Coronary artery (tissue), 2 donors: ENCODE data around the gene SYT14.
"Not testable (repeated sequence)": the region's sequence is repeated elsewhere in the genome, so short reads cannot be mapped to it uniquely, and the experiment has no call there.

Source experiments
- DNase-seq: peaks from one replicate; pipeline ENCODE4 v3.0.0-alpha.2; 2017; ENCODE audit warnings: low spot score
- H3K27ac ChIP-seq, 2 donors: fragments of 200-600 bp; sonication (generic); one replicate each; pipeline ENCODE4 v1.5.1; 2016 to 2019
- H3K4me3 ChIP-seq: fragments of 200-600 bp; sonication (generic); 2 replicates; pipeline ENCODE4 v1.5.1; 2016; ENCODE audit warnings: mild to moderate bottlenecking, moderate library complexity
- TF ChIP-seq, protein P1 (sequence below): fragments of 200-600 bp; sonication (generic); IDR thresholded peaks from one replicate; pipeline ENCODE4 v1.5.1; 2019; ENCODE audit warnings: antibody characterized with exemption

The SYT14 gene

DNA sequence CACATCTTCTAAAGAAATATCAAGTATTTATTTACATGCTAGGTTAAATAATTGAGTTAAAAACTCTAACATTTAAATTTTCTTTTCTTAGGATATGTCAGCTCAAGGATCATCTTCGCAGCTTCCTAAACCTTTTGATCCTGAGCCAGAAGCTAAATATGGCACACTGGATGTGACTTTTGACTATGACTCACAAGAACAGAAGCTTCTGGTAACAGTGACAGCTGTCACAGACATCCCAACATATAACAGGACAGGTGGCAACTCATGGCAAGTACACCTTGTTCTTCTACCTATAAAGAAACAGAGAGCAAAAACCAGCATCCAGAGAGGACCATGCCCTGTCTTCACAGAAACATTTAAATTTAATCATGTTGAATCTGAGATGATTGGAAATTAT, 161.9 kb downstream of the SYT14 start:
- TF ChIP-seq, protein P1, sequence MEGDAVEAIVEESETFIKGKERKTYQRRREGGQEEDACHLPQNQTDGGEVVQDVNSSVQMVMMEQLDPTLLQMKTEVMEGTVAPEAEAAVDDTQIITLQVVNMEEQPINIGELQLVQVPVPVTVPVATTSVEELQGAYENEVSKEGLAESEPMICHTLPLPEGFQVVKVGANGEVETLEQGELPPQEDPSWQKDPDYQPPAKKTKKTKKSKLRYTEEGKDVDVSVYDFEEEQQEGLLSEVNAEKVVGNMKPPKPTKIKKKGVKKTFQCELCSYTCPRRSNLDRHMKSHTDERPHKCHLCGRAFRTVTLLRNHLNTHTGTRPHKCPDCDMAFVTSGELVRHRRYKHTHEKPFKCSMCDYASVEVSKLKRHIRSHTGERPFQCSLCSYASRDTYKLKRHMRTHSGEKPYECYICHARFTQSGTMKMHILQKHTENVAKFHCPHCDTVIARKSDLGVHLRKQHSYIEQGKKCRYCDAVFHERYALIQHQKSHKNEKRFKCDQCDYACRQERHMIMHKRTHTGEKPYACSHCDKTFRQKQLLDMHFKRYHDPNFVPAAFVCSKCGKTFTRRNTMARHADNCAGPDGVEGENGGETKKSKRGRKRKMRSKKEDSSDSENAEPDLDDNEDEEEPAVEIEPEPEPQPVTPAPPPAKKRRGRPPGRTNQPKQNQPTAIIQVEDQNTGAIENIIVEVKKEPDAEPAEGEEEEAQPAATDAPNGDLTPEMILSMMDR = no peak
- Histone ChIP-seq H3K4me3 (no peak overlapping the region), H3K27ac (no peak overlapping the region)
- no peak for DNase-seq

DNA sequence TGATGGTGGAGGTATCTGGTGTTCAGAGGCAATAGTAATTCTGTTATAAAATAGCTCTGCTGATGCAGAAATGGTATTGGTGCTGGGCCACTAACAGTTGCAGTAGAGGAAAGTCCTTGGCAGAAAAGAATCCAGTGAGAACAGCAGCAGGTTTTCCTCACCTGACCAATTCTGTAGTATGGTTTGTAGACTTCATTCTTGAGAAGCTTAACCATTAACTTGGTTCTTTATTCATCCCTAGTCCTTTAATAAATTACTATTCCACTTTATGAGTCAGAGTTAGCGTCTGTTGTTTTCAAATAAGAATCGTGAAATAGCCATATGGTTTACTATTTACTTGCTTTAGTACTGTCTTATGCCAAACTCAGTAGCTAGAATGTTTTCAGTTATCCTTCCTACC, 166.1 kb downstream of the SYT14 start:
- Histone ChIP-seq H3K4me3 (no peak overlapping the region), H3K27ac (no peak overlapping the region)
- DNase-seq = no peak
- TF ChIP-seq, protein P1 = no peak

DNA sequence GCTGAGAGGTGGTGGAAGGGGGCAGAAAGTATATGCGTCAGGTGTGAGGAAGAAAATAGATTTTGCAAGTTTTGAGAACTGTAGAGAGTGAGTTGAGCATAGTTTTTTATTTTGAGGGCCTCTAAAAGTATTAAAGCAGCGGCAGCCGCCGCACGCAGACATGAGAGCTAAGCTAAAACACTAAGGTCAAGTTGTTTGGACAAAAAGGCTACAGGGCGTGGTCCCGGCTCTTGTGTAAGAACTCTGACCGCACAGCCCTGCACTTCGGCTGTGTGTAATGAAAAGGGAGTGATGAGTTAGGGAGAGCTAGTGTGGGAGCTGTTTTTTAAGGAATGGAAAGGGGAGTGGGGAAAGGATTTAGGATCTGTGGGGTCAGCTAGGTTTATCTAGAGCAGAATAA, 174.9 kb downstream of the SYT14 start:
- not testable (repeated sequence) for H3K4me3 ChIP-seq, DNase-seq, H3K27ac ChIP-seq

GRCh38 chr1:210117198-210117597, 179.2 kb downstream of the SYT14 start:
- no peak overlapping the region for H3K27ac ChIP-seq
- no peak overlapping the region for H3K4me3 ChIP-seq
- TF ChIP-seq, protein P1 = no peak
- no peak for DNase-seq

DNA sequence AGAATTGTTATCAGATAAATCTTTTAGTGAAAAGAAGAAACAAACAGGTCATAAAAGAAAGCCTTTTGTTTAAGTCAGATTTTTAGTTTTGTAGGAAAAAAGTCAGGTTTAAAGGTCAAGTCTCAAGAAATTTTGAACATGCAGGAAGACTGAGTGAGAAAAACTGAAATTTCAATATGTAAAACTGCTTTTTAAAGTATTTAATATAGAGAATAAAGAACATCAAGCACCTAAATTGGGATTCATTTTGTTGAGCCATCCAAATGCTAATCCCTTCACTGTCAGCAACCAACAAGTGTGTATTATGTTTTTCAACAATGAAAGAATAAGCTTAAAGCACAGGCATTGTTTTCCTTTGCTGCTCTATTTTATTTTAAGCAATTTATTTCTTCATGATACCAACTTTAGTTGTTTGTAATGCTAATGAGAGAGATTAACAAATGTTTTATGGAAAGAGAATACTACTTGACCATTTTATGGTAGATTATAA, 179.7 kb downstream of the SYT14 start:
- TF ChIP-seq, protein P1 = no peak
- H3K27ac ChIP-seq = no peak overlapping the region
- no peak for DNase-seq
- no peak overlapping the region for H3K4me3 ChIP-seq

- DNase-seq = no peak
- H3K27ac ChIP-seq = no peak overlapping the region
- no peak overlapping the region for H3K4me3 ChIP-seq
- TF ChIP-seq, protein P1 = no peak
Observed at GRCh38 chr1:210123383-210123782, 185.4 kb downstream of the SYT14 start.

DNA sequence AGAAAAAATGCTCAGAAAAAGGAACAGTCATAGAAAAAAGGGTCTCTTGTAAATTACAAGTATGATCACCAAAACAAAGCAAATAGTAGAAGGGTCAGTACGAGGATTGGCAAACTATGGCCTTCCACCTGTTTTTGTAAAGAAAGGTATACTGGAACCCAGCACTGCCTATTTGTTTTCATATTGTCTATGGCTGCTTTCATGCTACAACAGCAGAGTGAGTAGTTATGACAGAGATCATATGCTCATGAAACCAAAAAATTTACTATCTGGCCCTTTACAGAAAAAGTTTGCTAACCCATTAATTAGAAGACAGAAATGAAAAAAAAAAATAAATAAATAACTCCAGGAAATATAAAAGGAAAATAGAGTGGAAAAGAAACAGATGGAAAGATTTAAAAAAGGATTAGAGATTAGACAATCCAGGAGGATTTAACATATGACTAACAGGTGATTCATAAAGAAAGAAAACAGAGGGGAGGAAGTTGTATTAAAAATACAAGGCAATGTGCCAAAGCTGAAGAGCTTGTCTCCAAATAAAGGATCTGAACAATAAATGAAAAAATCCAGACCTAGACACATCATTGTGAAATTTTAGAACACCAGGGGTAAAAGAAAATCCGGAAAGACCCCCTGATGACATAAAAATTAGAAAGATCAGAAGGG, 186.0 kb downstream of the SYT14 start:
- Histone ChIP-seq H3K27ac (no peak overlapping the region), H3K4me3 (no peak overlapping the region)
- no peak for DNase-seq
- TF ChIP-seq, protein P1 = no peak
